NCI-H1048 (cell line): Measurements from ENCODE around the gene LEO1.

Experiments
- DNase-seq: peaks from one replicate; lab custom pipeline; 2025; lab: John Stamatoyannopoulos, UW

Gene LEO1

DNA sequence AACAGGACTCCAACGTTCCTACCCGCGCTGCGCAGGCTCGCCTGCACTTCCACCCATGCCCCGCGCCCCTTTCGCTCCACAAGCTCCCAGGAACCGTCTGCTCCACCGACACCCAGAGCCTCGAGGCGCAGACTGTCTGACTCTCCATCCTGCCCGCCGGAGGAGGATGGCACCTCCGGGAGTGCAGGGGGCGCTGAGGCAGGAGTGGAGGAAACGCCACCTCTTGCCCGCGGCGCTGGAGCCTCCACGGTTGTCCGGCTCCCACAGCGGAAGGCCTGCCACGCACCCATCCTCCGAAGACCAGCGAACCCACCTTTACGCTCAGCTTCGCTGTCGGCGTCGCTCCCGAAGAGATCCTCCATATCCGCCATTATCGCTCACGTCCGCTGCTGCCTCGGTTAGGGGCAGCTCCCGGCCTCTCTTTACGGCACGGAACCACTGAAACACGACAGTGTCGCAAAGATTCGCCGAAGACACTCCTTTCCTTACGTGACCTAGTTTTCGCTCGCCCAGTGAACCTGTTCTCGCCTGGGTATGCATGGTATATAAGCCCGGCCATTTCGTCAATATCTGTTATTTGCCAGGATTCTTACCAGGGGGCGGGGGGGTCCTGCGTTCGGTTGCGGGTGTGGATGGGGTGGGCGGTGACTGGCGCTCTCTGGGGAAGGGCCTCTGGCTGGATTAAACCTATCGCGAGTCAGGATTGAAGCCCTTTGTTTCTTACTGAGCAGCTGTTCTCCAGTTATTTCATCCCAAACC is at the start of gene LEO1:
Gene LEO1, minus strand, starts transcription at position 404 of the 759 bp plus-strand sequence. Its CDS starts 33 bp downstream, at position 371.
- peak; percentile 96 for DNase-seq

DNA sequence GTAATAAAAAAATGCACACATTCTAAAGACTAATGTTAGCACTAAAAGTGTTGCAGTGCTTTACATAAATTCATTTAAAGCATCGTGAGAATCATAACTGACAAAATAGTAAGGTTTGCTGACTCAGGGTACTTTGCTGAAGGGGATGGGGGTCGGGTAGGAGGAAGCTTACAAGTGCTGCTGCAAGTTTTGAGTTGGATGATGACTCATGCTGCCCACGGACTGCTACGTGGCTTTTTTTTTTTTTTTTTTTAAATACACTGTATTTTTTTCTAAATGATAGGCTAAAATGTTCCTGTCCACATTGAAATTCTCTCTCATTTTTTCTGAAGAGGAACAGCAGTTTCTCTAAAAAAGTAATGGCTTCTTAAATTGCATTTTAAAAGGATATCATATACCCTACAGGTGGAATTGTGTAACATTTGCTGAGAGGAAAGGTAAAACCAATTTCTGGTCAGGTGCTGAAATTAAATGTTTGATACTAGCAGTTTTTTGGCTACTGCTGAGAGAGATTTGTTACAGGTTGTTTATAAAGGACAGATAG is 49.6 kb upstream of the LEO1 start:
- DNase-seq = no peak

GRCh38 chr15:52020221-52021085 is 48.9 kb upstream of the LEO1 start:
- no peak for DNase-seq

DNA sequence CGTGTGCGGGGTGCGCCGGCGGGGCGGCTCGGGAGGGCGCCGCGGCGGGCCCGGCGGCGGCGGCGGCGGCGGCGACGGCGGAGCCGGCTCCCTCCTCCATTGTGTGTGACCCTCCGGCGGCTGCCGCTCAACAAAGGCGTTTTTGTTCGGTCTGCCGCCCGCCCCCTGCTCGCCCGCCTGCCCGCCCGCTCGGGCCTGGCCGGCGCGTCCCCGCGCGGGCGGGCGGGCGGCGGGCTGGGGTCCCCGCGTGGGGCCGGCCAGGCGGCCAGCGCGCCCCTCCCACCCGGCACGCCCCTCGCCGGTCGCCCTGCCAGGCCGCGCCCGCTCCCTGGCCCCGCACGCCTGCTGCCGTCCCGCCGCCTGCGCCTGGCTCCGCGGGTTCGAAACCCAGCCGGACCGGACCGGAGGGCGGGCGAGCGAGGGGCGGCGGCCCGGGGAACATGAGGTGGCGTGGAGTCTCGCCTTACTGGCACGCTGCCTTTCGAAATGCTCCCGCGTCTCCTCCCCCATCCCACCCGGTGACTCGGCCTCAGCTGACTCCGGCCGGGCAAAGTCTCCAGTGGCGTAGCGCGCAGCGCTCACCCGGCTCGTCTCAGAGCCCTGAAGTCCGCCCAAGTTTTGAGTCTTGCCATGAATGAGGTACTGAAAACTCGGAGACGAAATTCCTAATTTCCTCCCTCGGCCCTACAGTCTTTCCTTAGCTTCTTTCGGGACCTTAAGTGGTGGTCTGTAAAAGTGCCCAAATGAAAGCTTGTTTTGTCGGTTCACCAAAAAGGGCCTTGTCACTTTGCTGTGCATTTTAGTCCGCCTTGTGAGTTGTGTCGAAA is 48.0 kb upstream of the LEO1 start:
- DNase-seq = peak; percentile 65

- DNase-seq = peak; percentile 85
Measured at GRCh38 chr15:52018693-52019393, 47.3 kb upstream of the LEO1 start, which contains the start of gene MAPK6. Gene MAPK6 (plus strand): TSS chr15:52019219. CDS start chr15:52046461, 27,242 bp downstream.

- DNase-seq = no peak
Measured at GRCh38 chr15:52018244-52018643, 46.7 kb upstream of the LEO1 start.

DNA sequence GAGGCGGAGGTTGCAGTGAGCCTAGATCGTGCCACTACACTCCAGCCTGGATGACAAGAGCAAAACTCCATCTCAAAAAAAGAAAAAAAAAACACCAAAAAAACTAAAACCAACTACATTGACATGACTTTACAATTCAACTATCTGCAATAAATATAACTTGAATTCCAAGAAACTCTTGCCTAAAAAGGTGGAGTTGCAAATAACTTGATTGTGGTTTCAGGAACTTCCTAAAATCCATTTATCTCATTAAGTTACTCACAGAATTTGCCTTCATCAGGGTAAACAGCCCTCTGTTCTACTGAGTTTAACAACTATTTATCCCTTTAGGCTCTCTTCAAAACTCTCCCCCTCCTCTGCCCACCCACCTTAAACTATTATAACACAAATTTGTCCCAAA is 44.7 kb upstream of the LEO1 start:
- DNase-seq = no peak

DNA sequence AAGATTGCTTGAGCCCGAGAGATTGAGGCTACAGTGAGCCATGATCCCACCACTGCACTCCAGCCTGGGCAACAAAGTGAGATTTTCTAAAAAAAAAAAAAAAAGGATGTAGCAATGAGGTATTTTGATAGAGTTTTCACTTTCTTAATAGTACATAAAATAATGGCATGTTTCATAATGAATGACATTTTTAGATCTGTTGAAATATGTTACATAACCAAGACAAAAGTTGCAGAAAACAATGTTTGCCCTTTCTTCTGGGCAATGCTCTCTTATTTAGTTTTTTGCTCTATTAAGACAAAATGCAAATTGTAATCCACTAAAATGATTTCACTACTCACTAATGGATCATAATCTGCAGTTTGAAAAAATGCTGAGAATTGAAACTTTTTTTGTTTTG is 43.0 kb upstream of the LEO1 start:
- no peak for DNase-seq

- no peak for DNase-seq
Measured at GRCh38 chr15:52013151-52013791, 41.7 kb upstream of the LEO1 start.

DNA sequence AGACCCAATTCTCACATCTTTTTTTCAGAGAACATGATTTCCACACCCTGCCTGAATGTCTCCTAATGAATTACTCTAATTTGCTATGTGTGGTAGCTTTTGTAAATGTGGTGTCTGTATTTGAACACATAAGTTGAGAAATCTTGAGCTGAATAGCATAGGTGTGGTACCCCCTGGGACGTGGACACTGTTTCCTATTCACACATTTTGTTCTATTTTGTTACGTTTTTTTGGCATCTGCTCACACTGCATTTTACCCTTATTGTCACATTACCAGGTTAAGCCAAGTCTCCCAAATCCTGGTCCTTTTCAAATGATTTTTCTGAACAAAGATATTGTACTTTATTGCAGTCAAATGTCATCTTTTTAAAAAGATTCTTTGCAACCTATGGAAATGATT is 40.6 kb upstream of the LEO1 start:
- DNase-seq = no peak

DNA sequence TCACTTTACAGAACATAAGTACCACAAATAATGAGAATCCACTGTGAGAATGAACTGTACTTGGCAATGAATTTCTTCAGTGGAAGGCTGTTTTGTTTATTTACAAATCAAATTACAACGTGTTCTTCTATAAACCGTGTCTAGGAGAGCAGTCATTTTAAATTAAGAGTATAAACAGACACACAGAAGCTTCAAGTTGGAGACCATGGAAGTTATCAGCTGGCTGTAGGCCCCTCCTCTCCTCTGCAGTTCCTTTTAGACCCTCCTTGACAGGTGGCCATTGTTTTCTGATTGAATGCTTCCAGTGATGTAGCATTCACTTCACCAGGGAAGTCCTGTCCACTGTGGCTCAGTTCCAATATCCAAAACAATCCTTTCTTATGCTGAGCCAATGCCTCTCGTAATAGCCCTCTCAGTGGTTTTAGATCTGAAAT is 40.1 kb upstream of the LEO1 start:
- no peak for DNase-seq

DNA sequence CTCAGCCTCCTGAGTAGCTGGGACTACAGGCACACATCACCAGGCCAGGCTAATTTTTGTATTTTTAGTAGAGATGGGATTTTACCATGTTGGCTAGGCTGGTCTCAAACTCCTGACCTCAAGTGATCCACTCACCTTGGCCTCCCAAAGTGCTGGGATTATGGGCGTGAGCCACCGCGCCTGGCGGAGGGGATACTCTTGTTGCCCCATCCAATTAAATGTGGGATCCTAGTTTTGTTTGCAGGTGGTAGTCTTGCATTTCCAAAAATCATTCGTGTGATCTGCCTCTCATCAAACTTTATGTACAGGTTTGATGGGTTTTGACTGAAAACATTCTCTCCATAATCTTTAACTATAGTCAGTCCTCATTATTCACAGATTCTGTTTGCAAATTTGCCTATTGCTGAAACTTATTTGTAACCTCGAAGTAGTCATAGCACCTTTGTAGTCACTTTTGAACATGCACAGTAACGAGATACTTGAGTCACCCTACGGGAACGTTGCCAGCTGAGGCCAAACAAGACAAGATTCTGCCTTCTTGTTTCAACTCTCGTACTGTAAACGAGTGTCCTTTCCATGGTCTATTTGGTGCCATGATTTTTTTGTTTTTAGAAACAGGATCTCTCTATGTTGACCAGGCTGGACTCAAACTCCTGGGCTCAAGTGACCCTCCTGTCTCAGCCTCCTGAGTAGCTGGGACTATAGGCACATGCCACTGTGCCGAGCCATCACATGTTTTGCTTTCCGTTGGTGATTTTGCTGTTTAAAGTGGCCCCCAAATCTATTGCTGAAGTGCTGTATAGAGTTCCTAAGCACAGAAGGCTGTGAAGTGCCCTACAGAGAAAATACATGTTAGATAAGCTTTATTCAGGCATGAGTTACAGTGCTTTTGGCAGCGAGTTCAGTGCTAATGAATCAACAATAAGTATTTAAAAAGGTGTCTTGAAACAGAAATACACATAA is 39.3 kb upstream of the LEO1 start:
- no peak for DNase-seq

GRCh38 chr15:52008698-52009434 is 37.3 kb upstream of the LEO1 start:
- no peak for DNase-seq

- DNase-seq = no peak
Measured at GRCh38 chr15:52008359-52008697, 36.8 kb upstream of the LEO1 start.

DNA sequence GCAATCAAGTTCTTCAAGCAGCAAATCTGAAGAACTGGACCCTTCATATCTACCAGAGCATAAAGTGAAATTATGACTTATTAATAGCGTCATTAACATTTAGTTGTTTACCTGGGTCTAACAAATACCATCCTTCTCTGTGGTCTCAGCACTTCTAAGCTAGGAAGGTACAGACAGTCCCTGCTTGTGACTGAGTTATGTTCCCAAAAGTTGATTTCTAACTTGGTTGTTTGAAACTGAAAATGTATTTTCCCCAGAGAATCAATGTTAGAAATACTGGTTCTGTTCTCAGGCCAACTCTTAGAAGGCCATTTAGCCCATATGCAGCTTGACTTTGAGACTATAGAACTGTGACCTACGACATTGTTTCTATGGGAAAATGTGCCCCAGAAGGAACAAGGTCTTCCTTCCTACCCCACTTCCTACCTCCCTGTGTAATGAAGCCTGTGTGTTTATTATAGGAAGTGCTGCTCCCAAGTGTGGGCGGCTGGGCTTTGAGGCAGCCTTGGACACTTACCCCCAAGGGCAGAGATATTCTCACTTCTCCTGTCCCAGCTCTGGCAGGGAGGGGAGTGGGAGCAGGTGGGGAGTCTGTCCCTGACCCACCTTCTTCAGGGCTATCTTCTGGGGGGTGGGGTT is 35.2 kb upstream of the LEO1 start:
- DNase-seq = no peak

DNA sequence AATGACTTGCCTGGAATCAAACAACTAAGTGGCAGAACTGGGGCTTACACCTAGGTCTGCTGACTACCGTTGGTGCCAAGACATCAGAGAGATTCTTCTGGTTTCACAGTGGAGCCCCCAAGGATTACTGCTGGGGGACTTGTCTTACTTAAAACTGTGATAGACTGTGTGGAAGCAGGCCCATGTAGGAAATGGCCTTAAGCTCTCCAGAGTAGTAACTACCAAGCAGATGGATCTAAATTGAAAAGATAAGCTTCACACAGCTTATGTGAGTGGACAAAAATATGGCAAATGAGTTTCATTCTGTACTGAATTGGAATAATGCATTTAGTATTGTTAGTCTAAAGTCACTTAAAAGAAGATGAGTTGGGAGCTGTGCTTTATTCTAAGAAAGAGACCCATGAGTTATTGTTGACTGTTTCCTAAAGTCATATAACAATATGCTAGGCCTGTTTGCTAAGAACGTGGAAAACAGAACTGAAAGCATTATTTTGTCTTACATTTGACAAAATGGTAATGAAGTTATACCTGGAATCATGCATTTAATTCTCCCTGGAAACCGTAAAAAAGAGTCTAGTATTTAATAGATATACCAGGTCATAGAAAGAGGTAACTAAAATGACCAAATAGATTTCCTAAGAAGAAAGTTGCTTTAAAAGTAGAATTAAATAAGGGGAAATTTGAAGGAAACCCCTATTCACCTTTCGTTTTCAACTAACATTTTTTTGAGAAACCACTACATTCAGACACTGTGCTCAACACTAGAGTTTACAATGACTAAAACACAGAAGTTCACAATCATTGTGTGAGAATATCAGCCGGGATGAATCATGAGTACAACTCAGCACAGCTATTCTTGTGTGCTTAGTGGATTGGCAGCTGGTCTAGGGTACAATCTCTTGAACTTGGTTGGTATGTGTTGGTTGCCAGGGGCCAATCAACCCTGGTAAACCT is 34.4 kb upstream of the LEO1 start:
- no peak for DNase-seq

- no peak for DNase-seq
Measured at GRCh38 chr15:52004806-52005205, 33.2 kb upstream of the LEO1 start.
